Omental fat pad (tissue), 4 donors: ENCODE results near the gene DYNC2H1. TPM values are rescaled to one million over a fixed set of nuclear protein-coding genes. Genes with fewer than 3 reads are reported as not detected.

ENCODE experiments used
- ATAC-seq: fragments of 150-250 bp; one replicate; pipeline ENCODE4 v1.9.1; 2016; ENCODE audit warnings: mild to moderate bottlenecking, moderate library complexity; ENCODE audit not compliant: low FRiP score
- DNase-seq: peaks from one replicate; pipeline ENCODE4 v3.0.0-alpha.2; 2019; ENCODE audit warnings: low spot score
- CTCF ChIP-seq, 3 donors: fragments of 450-650 bp; IDR thresholded peaks; one replicate each; pipeline ENCODE4 v1.5.1; 2016 to 2017; ENCODE audit warnings: antibody characterized with exemption in 3 of 3, mild to moderate bottlenecking in 3 of 3, moderate library complexity in 2 of 3
- total RNA-seq, 4 donors: library from RNA; depleted of rRNA; stranded (reverse); fragments of >200 nt; gene quantifications; one replicate each; pipeline ENCODE4 v1.1.0, GENCODE V29; 2016

The DYNC2H1 gene
- total RNA-seq, 4 donors from 2014 or later, result 14.7 to 34.1 (median 23.7) TPM

DNA sequence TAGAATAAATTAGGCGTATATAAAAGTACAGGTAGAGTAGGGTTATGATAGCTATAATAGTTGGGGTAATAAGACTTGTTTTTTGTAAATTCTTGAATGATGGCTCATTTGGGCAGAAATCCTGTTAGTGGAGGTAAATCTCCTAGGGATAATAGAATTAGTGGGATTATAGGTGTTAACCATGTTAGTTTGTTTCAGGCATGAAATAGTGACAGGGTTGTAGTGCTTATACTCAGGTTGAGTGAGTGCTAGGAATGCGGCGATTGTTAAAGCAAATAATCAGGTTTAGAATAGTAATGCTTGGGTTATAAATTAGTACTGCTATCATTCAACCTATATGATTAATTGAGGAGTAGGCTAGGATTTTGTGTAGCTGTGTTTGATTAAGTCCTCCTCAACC is 297.1 kb downstream of the DYNC2H1 start:
- no peak for TF ChIP-seq CTCF (IDR thresholded peaks at IDR 0.05)
- no peak for DNase-seq
- no peak for ATAC-seq

DNA sequence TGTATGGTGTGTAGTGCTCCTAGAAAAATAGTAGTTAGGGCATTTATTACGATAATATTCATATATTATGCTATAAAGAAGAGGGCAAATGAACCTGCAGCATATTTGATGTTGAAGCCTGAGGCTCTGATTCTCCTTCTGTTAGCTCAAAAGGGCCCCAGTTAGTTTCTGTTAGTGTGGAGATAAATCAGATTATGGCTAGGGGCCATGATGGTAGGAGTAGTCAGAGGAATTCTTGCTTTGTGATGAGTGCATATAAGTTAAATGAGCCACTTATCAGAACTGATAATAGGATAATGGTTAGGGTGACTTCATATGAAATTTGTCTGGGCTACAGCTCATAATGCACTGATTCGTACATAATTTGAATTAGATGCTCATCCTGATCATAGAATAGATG is 298.4 kb downstream of the DYNC2H1 start:
- ATAC-seq (no peak), DNase-seq (no peak)
- no peak for TF ChIP-seq CTCF (IDR thresholded peaks at IDR 0.05)

DNA sequence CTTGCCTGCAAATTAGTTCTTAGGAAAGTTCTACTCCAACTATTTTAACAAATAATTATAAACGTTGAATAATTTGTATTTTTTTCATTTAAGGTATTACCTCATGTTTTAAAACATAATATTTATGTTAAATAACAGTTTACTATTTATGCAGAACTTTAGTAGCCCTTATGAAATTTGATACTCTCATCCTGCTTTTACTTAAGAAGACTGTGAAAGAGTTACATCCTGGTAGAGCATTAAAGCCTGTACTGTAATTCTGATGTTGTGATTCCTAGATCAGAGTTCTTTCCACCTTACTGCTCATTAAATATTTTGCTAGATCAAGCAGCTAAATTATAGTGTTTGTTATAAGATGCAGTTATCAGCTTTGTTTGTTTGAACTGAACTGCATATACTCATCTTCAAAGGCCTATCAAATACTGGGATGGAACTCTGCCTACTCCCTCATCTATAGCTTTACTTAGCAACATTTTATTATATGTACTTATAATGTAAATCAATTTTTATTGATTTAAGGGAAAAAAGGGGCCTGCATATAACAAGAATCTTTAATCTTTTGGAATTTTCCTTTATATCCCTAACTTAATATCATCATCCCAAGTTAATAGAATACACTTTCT is 304.2 kb downstream of the DYNC2H1 start:
- no peak for TF ChIP-seq CTCF (IDR thresholded peaks at IDR 0.05)
- DNase-seq (no peak), ATAC-seq (no peak)

GRCh38 chr11:103418014-103418413 is 308.8 kb downstream of the DYNC2H1 start:
- DNase-seq, result no peak
- no peak for ATAC-seq
- no peak for TF ChIP-seq CTCF (IDR thresholded peaks at IDR 0.05)

DNA sequence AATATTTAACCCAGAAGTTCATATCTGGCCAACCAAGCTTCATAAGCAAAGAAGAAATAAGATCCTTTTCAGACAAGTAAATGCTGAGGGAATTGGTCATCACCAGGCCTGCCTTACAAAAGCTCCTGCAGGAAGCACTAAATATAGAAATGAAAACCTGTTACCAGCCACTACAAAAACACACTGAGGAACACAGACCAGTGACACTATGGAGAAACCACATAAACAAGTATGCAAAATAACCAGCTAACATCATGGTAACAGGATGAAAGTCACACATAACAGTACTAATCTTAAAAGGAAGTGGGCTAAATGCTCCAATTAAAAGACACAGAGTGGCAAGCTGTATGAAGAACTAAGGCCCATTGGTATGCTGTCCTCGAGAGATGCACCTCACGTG is 311.4 kb downstream of the DYNC2H1 start:
- no peak for DNase-seq
- no peak for ATAC-seq

GRCh38 chr11:103433386-103434072 is 324.3 kb downstream of the DYNC2H1 start:
- no peak for TF ChIP-seq CTCF (IDR thresholded peaks at IDR 0.05)
- DNase-seq (no peak), ATAC-seq (no peak)

More for the DNA sequence above, 311.4 kb downstream of the DYNC2H1 start:
- TF ChIP-seq CTCF (IDR thresholded peaks at IDR 0.05), result no peak

- no peak for ATAC-seq
- TF ChIP-seq CTCF (IDR thresholded peaks at IDR 0.05), result no peak
Observed at GRCh38 chr11:103434073-103434411, 324.8 kb downstream of the DYNC2H1 start.

More at GRCh38 chr11:103434073-103434411, 324.8 kb downstream of the DYNC2H1 start:
- DNase-seq, result no peak
